ENCODE measurements around the gene COX11.

DNA sequence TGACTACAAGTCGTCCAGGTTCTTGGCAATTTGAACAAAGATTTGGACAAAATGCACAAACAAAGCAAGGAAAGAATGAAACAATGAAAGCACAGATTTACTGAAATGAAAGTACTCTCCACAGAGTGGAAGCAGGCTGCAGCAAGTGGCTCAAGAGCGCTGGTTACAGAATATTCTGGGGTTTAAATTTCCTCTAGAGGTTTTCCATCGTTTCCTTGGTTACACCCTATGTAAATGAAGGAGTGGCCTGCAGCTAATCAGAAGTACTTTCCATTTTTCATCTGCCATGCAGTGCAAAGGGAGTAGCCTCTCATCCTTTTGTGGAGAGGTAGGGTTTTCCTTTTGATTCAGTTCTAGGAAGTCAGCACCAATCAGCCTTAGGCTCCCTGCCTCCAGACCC is 11.9 kb upstream of the COX11 start:
- TF ChIP-seq, protein P1, sequence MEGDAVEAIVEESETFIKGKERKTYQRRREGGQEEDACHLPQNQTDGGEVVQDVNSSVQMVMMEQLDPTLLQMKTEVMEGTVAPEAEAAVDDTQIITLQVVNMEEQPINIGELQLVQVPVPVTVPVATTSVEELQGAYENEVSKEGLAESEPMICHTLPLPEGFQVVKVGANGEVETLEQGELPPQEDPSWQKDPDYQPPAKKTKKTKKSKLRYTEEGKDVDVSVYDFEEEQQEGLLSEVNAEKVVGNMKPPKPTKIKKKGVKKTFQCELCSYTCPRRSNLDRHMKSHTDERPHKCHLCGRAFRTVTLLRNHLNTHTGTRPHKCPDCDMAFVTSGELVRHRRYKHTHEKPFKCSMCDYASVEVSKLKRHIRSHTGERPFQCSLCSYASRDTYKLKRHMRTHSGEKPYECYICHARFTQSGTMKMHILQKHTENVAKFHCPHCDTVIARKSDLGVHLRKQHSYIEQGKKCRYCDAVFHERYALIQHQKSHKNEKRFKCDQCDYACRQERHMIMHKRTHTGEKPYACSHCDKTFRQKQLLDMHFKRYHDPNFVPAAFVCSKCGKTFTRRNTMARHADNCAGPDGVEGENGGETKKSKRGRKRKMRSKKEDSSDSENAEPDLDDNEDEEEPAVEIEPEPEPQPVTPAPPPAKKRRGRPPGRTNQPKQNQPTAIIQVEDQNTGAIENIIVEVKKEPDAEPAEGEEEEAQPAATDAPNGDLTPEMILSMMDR (IDR thresholded peaks at IDR 0.05): no peak
- TF ChIP-seq POLR2A (IDR thresholded peaks at IDR 0.05): no peak
